Transverse colon (tissue), 4 donors: ENCODE measurements around the gene HSP90AA1. TPM values are rescaled to one million over a fixed set of nuclear protein-coding genes. Genes with fewer than 3 reads are reported as not detected.

ENCODE experiments used
- DNase-seq: peaks from one replicate; pipeline ENCODE4 v3.0.0-alpha.2; 2019
- H3K27ac ChIP-seq, 4 donors: fragments of 200-600 bp; sonication (generic); 2 replicates each; pipeline ENCODE4 v1.5.1; 2016 to 2018; ENCODE audit warnings: inconsistent platforms in 4 of 4
- H3K27me3 ChIP-seq: fragments of 200-600 bp; sonication (generic); 2 replicates; pipeline ENCODE4 v1.5.1; 2017; ENCODE audit warnings: inconsistent platforms
- H3K36me3 ChIP-seq, 4 donors: fragments of 200-600 bp; sonication (generic); 2 replicates each; pipeline ENCODE4 v1.5.1; 2017 to 2019; ENCODE audit warnings: inconsistent platforms in 4 of 4
- H3K4me1 ChIP-seq, 4 donors: fragments of 200-600 bp; sonication (generic); 2 replicates each; pipeline ENCODE4 v1.5.1; 2017 to 2020; ENCODE audit warnings: inconsistent platforms in 4 of 4
- H3K4me3 ChIP-seq, 4 donors: fragments of 200-600 bp; sonication (generic); 1 replicate in 1 of 4; 2 replicates in 3 of 4; pipeline versions ENCODE4 v1.5.1 to v1.6.1; 2017 to 2019; ENCODE audit warnings: inconsistent platforms in 4 of 4
- H3K9me3 ChIP-seq, 2 donors: fragments of 200-600 bp; sonication (generic); 2 replicates each; pipeline ENCODE4 v1.5.1; 2017 to 2019; ENCODE audit warnings: inconsistent platforms in 2 of 2
- CTCF ChIP-seq, 5 experiments: fragments of 200-600 bp in 3 of 5; fragments of 450-650 bp in 2 of 5; sonication (generic) in 3 of 5; IDR thresholded peaks; 1 replicate in 2 of 5; 2 replicates in 3 of 5; pipeline ENCODE4 v1.5.1; 2016 to 2017; ENCODE audit warnings: antibody characterized with exemption in 5 of 5, inconsistent platforms in 3 of 5, mild to moderate bottlenecking in 2 of 5, moderate library complexity in 1 of 5
- EP300 ChIP-seq: sonication (generic); formaldehyde crosslinking; IDR thresholded peaks from one replicate; pipeline ENCODE4 v1.6.1; 2017; ENCODE audit warnings: antibody characterized with exemption, low read depth
- POLR2A ChIP-seq: fragments of 450-650 bp; IDR thresholded peaks from one replicate; pipeline ENCODE4 v1.6.1; 2016; ENCODE audit warnings: antibody characterized with exemption, mild to moderate bottlenecking, moderate library complexity
- POLR2AphosphoS5 ChIP-seq, 3 donors: sonication (generic); formaldehyde crosslinking; IDR thresholded peaks; one replicate each; pipeline ENCODE4 v1.6.1; 2016; ENCODE audit warnings: antibody characterized with exemption in 3 of 3
- WGBS, 2 donors: methylation state at CpG; one replicate each; pipeline ENCODE4 v1.1.5; 2018; ENCODE audit warnings: low coverage in 1 of 2; 5-methylcytosine and 5-hydroxymethylcytosine counted together
- in situ Hi-C, 4 donors: fragments of 200-750 bp; cut with MboI; loops; one replicate each; pipeline versions ENCODE4 v1.15.0 to v1.15.1; 2017; ENCODE audit warnings: low sequenced_read_pairs in 3 of 4, low pct_ligation_motif_present in 1 of 4, low pct_unique_long_range_greater_than_20kb in 1 of 4
- intact Hi-C: fragments of 100-400 bp; cut with DNase I; formaldehyde crosslinking; loops from one replicate; pipeline ENCODE4 v1.15.1; 2023; ENCODE audit warnings: low total_unique reads
- total RNA-seq, 4 donors: library from RNA; depleted of rRNA; stranded (reverse); fragments of >200 nt; gene quantifications; one replicate each; pipeline ENCODE4 v1.1.0, GENCODE V29; 2016

HSP90AA1 gene
- total RNA-seq, 4 donors from 2014 or later, result 112 to 347 (median 235) TPM

- intact Hi-C loops, result no loop called here
- H3K4me3 ChIP-seq, result no peak overlapping the region
- in situ Hi-C loops, result loop anchor here in 1 of 4 donors (25.0 kb wide), 1 partner anchor 253 kb away; the partner anchor contains the start of genes MOK and ZNF839
- no peak for TF ChIP-seq POLR2A
- TF ChIP-seq CTCF (IDR thresholded peaks at IDR 0.05), result no peak
- no peak for TF ChIP-seq POLR2AphosphoS5 (IDR thresholded peaks at IDR 0.05)
- no peak for TF ChIP-seq EP300
- H3K4me1 ChIP-seq, result peaks cover 4 to 16% (median 8%) of the 10 kb centered on the region in 4 donors
- 63 to 90% methylated on average over 2 to 5 of the region's 5 CpGs for WGBS, 2 donors
- no peaks in the 10 kb centered on the region for H3K27me3 ChIP-seq
- H3K36me3 ChIP-seq, result no peaks in the 10 kb centered on the region
- H3K9me3 ChIP-seq, result no peaks in the 10 kb centered on the region
- DNase-seq, result no peak
- H3K27ac ChIP-seq, result no peak overlapping the region
These were observed 27.9 kb downstream of the HSP90AA1 start for GRCh38 chr14:102058961-102059360.

- Histone ChIP-seq H3K27me3 (no peaks in the 10 kb centered on the region), H3K4me3 (no peak overlapping the region), H3K36me3 (no peaks in the 10 kb centered on the region), H3K9me3 (no peaks in the 10 kb centered on the region), H3K27ac (no peak overlapping the region), H3K4me1 (peaks cover 0 to 8% (median 3%) of the 10 kb centered on the region in 4 donors)
- in situ Hi-C loops (loop anchor here in 1 of 4 donors (25.0 kb wide), 1 partner anchor 254 kb away; the partner anchor contains the start of genes MOK and ZNF839), intact Hi-C loops (no loop called here)
- WGBS, 2 donors, result 64 to 67% methylated on average over 7 of the region's 7 CpGs
- no peak for DNase-seq
- TF ChIP-seq CTCF (IDR thresholded peaks at IDR 0.05), result no peak
- TF ChIP-seq EP300, result no peak
- no peak for TF ChIP-seq POLR2A
These were observed 28.7 kb downstream of the HSP90AA1 start for GRCh38 chr14:102058146-102058545.

GRCh38 chr14:102057480-102058114 is 29.2 kb downstream of the HSP90AA1 start:
- H3K36me3 ChIP-seq, result no peaks in the 10 kb centered on the region
- no peak for DNase-seq
- WGBS, 2 donors, result 57% methylated on average over 10 of the region's 10 CpGs; no CpG with 5 or more reads in 1 of the 2 donors
- TF ChIP-seq POLR2AphosphoS5 (IDR thresholded peaks at IDR 0.05) (no peak), POLR2A (no peak), CTCF (IDR thresholded peaks at IDR 0.05) (no peak), EP300 (no peak)
- H3K9me3 ChIP-seq, result no peaks in the 10 kb centered on the region
- H3K4me1 ChIP-seq, result peaks cover 0 to 2% (median under 1%) of the 10 kb centered on the region in 4 donors
- no peaks in the 10 kb centered on the region for H3K27me3 ChIP-seq
- in situ Hi-C loops, result loop anchor here in 1 of 4 donors (25.0 kb wide), 1 partner anchor 255 kb away; the partner anchor contains the start of genes MOK and ZNF839
- no peak overlapping the region for H3K27ac ChIP-seq
- intact Hi-C loops, result no loop called here
- H3K4me3 ChIP-seq, result no peak overlapping the region

GRCh38 chr14:102056694-102057442 is 30.0 kb downstream of the HSP90AA1 start:
- Histone ChIP-seq H3K36me3 (peaks cover 0 to under 1% (median 0%) of the 10 kb centered on the region in 4 donors), H3K4me3 (no peak overlapping the region), H3K4me1 (no peaks in the 10 kb centered on the region), H3K9me3 (no peaks in the 10 kb centered on the region), H3K27me3 (no peaks in the 10 kb centered on the region), H3K27ac (no peak overlapping the region)
- in situ Hi-C loops, result loop anchor here in 1 of 4 donors (25.0 kb wide), 1 partner anchor 255 kb away; the partner anchor contains the start of genes MOK and ZNF839
- 87% methylated on average over 31 of the region's 31 CpGs; no CpG with 5 or more reads in 1 of the 2 donors for WGBS, 2 donors
- no peak for TF ChIP-seq EP300
- no peak for TF ChIP-seq POLR2A
- TF ChIP-seq CTCF (IDR thresholded peaks at IDR 0.05), result no peak
- TF ChIP-seq POLR2AphosphoS5 (IDR thresholded peaks at IDR 0.05), result no peak
- no peak for DNase-seq
- intact Hi-C loops, result no loop called here
